Testis (tissue), 3 donors: ENCODE measurements around the gene SLC34A1. TPM values are rescaled to one million over a fixed set of nuclear protein-coding genes. Genes with fewer than 3 reads are reported as not detected.
"Not testable (repeated sequence)": the region's sequence is repeated elsewhere in the genome, so short reads cannot be mapped to it uniquely, and the experiment has no call there.

Source experiments
- DNase-seq: peaks from one replicate; pipeline ENCODE4 v3.0.0-alpha.2; 2019
- H3K27ac ChIP-seq, 2 donors: fragments of 200-600 bp; sonication (generic); one replicate each; pipeline ENCODE4 v1.5.1; 2019
- H3K27me3 ChIP-seq: fragments of 200-600 bp; sonication (generic); one replicate; pipeline ENCODE4 v1.5.1; 2019
- H3K36me3 ChIP-seq: fragments of 200-600 bp; sonication (generic); one replicate; pipeline ENCODE4 v1.5.1; 2017; ENCODE audit warnings: low read depth; ENCODE audit errors: missing control alignments
- H3K4me1 ChIP-seq: fragments of 200-600 bp; sonication (generic); one replicate; pipeline ENCODE4 v1.5.1; 2019
- H3K4me3 ChIP-seq, 2 donors: fragments of 200-600 bp; sonication (generic); one replicate each; pipeline ENCODE4 v1.5.1; 2017 to 2019
- H3K9me3 ChIP-seq: fragments of 200-600 bp; sonication (generic); one replicate; pipeline ENCODE4 v1.5.1; 2017
- POLR2A ChIP-seq: fragments of 450-650 bp; IDR thresholded peaks from one replicate; pipeline ENCODE4 v1.6.1; 2017; ENCODE audit warnings: antibody characterized with exemption, mild to moderate bottlenecking, moderate library complexity
- WGBS, 2 donors: methylation state at CpG; one replicate each; pipeline ENCODE4 v1.1.5; 2018; 5-methylcytosine and 5-hydroxymethylcytosine counted together
- intact Hi-C: fragments of 100-400 bp; cut with DNase I; formaldehyde crosslinking; loops from one replicate; pipeline ENCODE4 v1.15.1; 2023; ENCODE audit warnings: low total_unique reads
- polyA plus RNA-seq: library from polyadenylated mRNA; stranded (reverse); fragments of 350-450 nt; fragmentation: Illumina TruSeq; extraction: RNeasy Lipid Tissue Mini Kit (QIAGEN cat#74804); gene quantifications from one replicate; pipeline ENCODE4 v1.2.3, GENCODE V29; 2014; ENCODE audit warnings: low read depth, low replicate concordance; ENCODE audit not compliant: insufficient read depth
- total RNA-seq, 2 donors: library from RNA; depleted of rRNA; stranded (reverse); fragments of >200 nt; gene quantifications; one replicate each; pipeline ENCODE4 v1.2.3, GENCODE V29; 2016
- TF ChIP-seq, protein P1 (sequence below), 3 experiments: fragments of 450-650 bp in 2 of 3; fragments of 200-600 bp in 1 of 3; sonication (generic) in 1 of 3; IDR thresholded peaks; one replicate each; pipeline ENCODE4 v1.5.1; 2016 to 2019; ENCODE audit warnings: antibody characterized with exemption in 3 of 3, mild to moderate bottlenecking in 2 of 3, moderate library complexity in 1 of 3

SLC34A1 gene
- total and polyA plus RNA-seq, 3 donors from 2014 or later: 0.19 TPM; not detected in 2

GRCh38 chr5:177357459-177358351, 26.5 kb upstream of the SLC34A1 start, which contains the start of gene RGS14:
Gene RGS14, plus strand, starts transcription at chr5:177357924. Its CDS starts 101 bp downstream, at chr5:177358025.
- H3K27ac ChIP-seq: no peak within 1 kb of the TSS
- no peaks in the 10 kb centered on the region for H3K9me3 ChIP-seq
- H3K27me3 ChIP-seq: no peaks in the 10 kb centered on the region
- no peak for DNase-seq
- TF ChIP-seq POLR2A: no peak
- TF ChIP-seq, protein P1, sequence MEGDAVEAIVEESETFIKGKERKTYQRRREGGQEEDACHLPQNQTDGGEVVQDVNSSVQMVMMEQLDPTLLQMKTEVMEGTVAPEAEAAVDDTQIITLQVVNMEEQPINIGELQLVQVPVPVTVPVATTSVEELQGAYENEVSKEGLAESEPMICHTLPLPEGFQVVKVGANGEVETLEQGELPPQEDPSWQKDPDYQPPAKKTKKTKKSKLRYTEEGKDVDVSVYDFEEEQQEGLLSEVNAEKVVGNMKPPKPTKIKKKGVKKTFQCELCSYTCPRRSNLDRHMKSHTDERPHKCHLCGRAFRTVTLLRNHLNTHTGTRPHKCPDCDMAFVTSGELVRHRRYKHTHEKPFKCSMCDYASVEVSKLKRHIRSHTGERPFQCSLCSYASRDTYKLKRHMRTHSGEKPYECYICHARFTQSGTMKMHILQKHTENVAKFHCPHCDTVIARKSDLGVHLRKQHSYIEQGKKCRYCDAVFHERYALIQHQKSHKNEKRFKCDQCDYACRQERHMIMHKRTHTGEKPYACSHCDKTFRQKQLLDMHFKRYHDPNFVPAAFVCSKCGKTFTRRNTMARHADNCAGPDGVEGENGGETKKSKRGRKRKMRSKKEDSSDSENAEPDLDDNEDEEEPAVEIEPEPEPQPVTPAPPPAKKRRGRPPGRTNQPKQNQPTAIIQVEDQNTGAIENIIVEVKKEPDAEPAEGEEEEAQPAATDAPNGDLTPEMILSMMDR (IDR thresholded peaks at IDR 0.05): no peak
- no peaks in the 10 kb centered on the region for H3K36me3 ChIP-seq
- no peak within 1 kb of the TSS for H3K4me3 ChIP-seq
- H3K4me1 ChIP-seq: no peaks in the 10 kb centered on the region
- intact Hi-C loops: no loop called here
- WGBS, 2 donors: 59 to 82% methylated on average over 14 to 34 of the region's 37 CpGs

- Histone ChIP-seq H3K27me3 (no peaks in the 10 kb centered on the region), H3K4me1 (peaks cover 1% of the 10 kb centered on the region), H3K36me3 (no peaks in the 10 kb centered on the region), H3K4me3 (no peak overlapping the region), H3K9me3 (no peaks in the 10 kb centered on the region), H3K27ac (no peak overlapping the region)
- no peak for DNase-seq
- WGBS, 2 donors: 43 to 60% methylated on average over 1 to 5 of the region's 5 CpGs
- intact Hi-C loops: no loop called here
- TF ChIP-seq, protein P1 (IDR thresholded peaks at IDR 0.05): no peak
Measured at GRCh38 chr5:177358370-177358819, 25.8 kb upstream of the SLC34A1 start.

DNA sequence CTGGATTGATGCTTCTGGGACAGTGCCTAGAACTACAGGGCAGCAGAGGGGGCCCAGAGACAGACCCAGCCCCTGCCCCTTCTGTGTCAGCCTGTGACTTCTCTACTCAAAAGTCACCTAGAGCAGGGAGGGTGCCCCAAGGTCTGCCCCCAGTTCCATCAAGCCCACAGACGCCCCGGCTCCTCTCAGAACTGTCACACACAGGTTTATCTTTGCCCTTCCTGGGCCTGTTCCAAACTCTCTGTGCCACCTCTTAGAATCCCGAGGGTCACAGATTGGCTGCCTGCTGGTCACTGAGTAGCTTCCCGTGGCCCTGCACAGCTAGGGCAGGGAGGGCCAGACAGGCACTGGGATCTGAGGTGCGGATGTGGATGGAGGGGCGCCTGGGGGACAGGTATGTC, 24.8 kb upstream of the SLC34A1 start:
- 83 to 85% methylated on average over 6 of the region's 6 CpGs for WGBS, 2 donors
- no peak overlapping the region for H3K4me3 ChIP-seq
- peaks cover 5% of the 10 kb centered on the region for H3K4me1 ChIP-seq
- TF ChIP-seq, protein P1 (IDR thresholded peaks at IDR 0.05): no peak
- no peak for TF ChIP-seq POLR2A
- intact Hi-C loops: no loop called here
- H3K27me3 ChIP-seq: no peaks in the 10 kb centered on the region
- H3K27ac ChIP-seq: no peak overlapping the region
- H3K36me3 ChIP-seq: no peaks in the 10 kb centered on the region
- DNase-seq: no peak
- H3K9me3 ChIP-seq: no peaks in the 10 kb centered on the region

DNA sequence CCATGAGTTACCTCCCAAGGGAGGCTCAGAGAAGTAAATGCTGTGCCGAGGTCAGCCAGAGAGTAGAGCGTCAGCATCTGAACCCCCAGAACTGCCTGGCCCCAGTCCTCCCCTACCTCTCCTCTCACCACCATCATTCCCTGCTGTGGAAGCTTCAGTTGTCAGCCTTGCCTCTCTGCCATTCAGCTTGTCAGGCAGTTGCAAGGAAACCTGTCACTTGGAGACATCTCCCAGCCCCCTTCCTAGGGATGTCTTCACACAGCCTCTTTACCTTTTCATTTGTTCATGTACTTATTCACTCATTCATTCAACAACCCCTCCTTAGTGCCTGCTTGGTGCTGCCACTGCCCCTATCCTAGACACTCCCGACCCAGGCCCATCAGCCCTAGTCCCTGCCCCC, 24.4 kb upstream of the SLC34A1 start:
- DNase-seq: no peak
- WGBS, 2 donors: 76 to 83% methylated on average over 3 of the region's 3 CpGs
- Histone ChIP-seq H3K4me1 (peaks cover 5% of the 10 kb centered on the region), H3K27me3 (no peaks in the 10 kb centered on the region), H3K36me3 (no peaks in the 10 kb centered on the region), H3K27ac (no peak overlapping the region), H3K9me3 (no peaks in the 10 kb centered on the region), H3K4me3 (no peak overlapping the region)
- intact Hi-C loops: no loop called here
- TF ChIP-seq, protein P1 (IDR thresholded peaks at IDR 0.05): no peak
- no peak for TF ChIP-seq POLR2A

GRCh38 chr5:177360740-177361139, 23.5 kb upstream of the SLC34A1 start:
- H3K27ac ChIP-seq, H3K36me3 ChIP-seq, H3K4me3 ChIP-seq, H3K9me3 ChIP-seq, H3K27me3 ChIP-seq, DNase-seq, intact Hi-C loops, H3K4me1 ChIP-seq: not testable (repeated sequence)
- WGBS, 2 donors: 86 to 89% methylated on average over 7 of the region's 7 CpGs
